Measurements from ENCODE around the gene C5orf58. TPM values are rescaled to one million over a fixed set of nuclear protein-coding genes. Genes with fewer than 3 reads are reported as not detected.
"Not testable (repeated sequence)": the region's sequence is repeated elsewhere in the genome, so short reads cannot be mapped to it uniquely, and the experiment has no call there.

C5orf58 gene
- total and polyA plus RNA-seq, 10 of the 15 experiments (the other 5 are each of a cell fraction or from before 2014, with no cell fraction given) = 0.13 to 0.27 (median 0.26) TPM; not detected in 7

- ATAC-seq (no peak), FAIRE-seq (no peak), DNase-seq (ENCODE audit: low read depth, low spot score) (no peak)
- CTCF ChIA-PET = interaction anchor here (0.9 to 5.0 kb wide), 7 partner anchors 12 to 395 kb away, joined by 3 to 38 read pairs (median 4); no protein-coding TSS in a partner anchor
- H3K4me1 ChIP-seq (ENCODE audit: control insufficient read depth, insufficient read depth, low read length) = no peaks in the 10 kb centered on the region
- no peaks in the 10 kb centered on the region for H3K27me3 ChIP-seq (replicated peaks in 1 of 2; ENCODE audit: control insufficient read depth in 2 of 2, insufficient read depth in 2 of 2, low read length in 1 of 2)
- in situ Hi-C loops (cut with MboI) (no loop called here), intact Hi-C loops (cut with micrococcal nuclease; ENCODE audit: unreplicated experiment) (no loop called here)
- 73% methylated on average over 1 of the region's 1 CpG for WGBS (ENCODE audit: insufficient coverage, insufficient replicate concordance, low lambda C conversion rate, missing lambda C conversion rate)
- no peaks in the 10 kb centered on the region for H4K20me1 ChIP-seq (ENCODE audit: control insufficient read depth, insufficient read depth)
- no peaks in the 10 kb centered on the region for H3K79me2 ChIP-seq (ENCODE audit: control insufficient read depth, insufficient read depth, low read length)
- H3K9me3 ChIP-seq (replicated peaks; ENCODE audit: control insufficient read depth, insufficient read depth, low read length) = no peaks in the 10 kb centered on the region
- H3K4me3 ChIP-seq = no peak overlapping the region
- H3K27ac ChIP-seq (ENCODE audit: control insufficient read depth, insufficient read depth) = no peak overlapping the region
- H3K36me3 ChIP-seq (ENCODE audit: control insufficient read depth in 2 of 2, insufficient read depth in 2 of 2, low read length in 1 of 2) = no peaks in the 10 kb centered on the region
- no peak overlapping the region for H3K9ac ChIP-seq (ENCODE audit: control insufficient read depth, insufficient read depth, low read length)
- TF ChIP-seq ATF7 (IDR thresholded peaks at IDR 0.05; ENCODE audit: low read depth) (no peak), CBX3 (IDR thresholded peaks at IDR 0.05; ENCODE audit: borderline replicate concordance, low read depth) (no peak), RELA (IDR thresholded peaks at IDR 0.05; ENCODE audit: borderline replicate concordance, partially characterized antibody) (no peak), CTCF (IDR thresholded peaks at IDR 0.05 in 2 of 3, conservative IDR thresholded peaks at IDR 0.05 in 1 of 3; ENCODE audit: control insufficient read depth in 2 of 3, extremely low read depth in 1 of 3, insufficient read depth in 1 of 3, low read depth in 3 of 3, low read length in 3 of 3) (no peak), SRF (IDR thresholded peaks at IDR 0.05; ENCODE audit: low read depth in 2 of 2, low read length in 2 of 2) (no peak), EGR1 (IDR thresholded peaks at IDR 0.05; ENCODE audit: borderline replicate concordance in 1 of 2, low read depth in 2 of 2, low read length in 2 of 2) (no peak)
- POLR2A ChIA-PET = interaction anchor here (0.6 kb wide), 1 partner anchor 531 kb away, joined by 3 read pairs; no protein-coding TSS in a partner anchor
- H2AFZ ChIP-seq (ENCODE audit: control insufficient read depth, low read depth, low read length) = no peak overlapping the region
- SMC1A ChIA-PET (ENCODE audit: uncharacterized antibody, unreplicated experiment) = interaction anchor here (0.6 to 2.8 kb wide), 10 partner anchors 8 to 1661 kb away, joined by 3 to 8 read pairs (median 3); no protein-coding TSS in a partner anchor
- H3K4me2 ChIP-seq (ENCODE audit: control insufficient read depth, insufficient read depth) = no peak overlapping the region
- RAD21 ChIA-PET (ENCODE audit: unreplicated experiment) = interaction anchor here (0.9 to 1.3 kb wide), 3 partner anchors 12 to 101 kb away, joined by 3 to 4 read pairs (median 3); no protein-coding TSS in a partner anchor
- no TSS peak for BruUV-seq (replicated peaks)
Observed at GRCh38 chr5:170238456-170239196, 5.8 kb downstream of the C5orf58 start.

GRCh38 chr5:170245436-170245835, 12.7 kb downstream of the C5orf58 start:
- BruUV-seq (replicated peaks); SMC1A ChIA-PET (ENCODE audit: uncharacterized antibody, unreplicated experiment); H4K20me1 ChIP-seq (ENCODE audit: control insufficient read depth, insufficient read depth); H2AFZ ChIP-seq (ENCODE audit: control insufficient read depth, low read depth, low read length); intact Hi-C loops (cut with micrococcal nuclease; ENCODE audit: unreplicated experiment); POLR2A ChIA-PET; H3K9ac ChIP-seq (ENCODE audit: control insufficient read depth, insufficient read depth, low read length); H3K27me3 ChIP-seq (replicated peaks in 1 of 2; ENCODE audit: control insufficient read depth in 2 of 2, insufficient read depth in 2 of 2, low read length in 1 of 2); H3K4me2 ChIP-seq (ENCODE audit: control insufficient read depth, insufficient read depth); in situ Hi-C loops (cut with MboI); H3K79me2 ChIP-seq (ENCODE audit: control insufficient read depth, insufficient read depth, low read length); DNase-seq (ENCODE audit: low read depth, low spot score); FAIRE-seq; RAD21 ChIA-PET (ENCODE audit: unreplicated experiment); H3K4me3 ChIP-seq; H3K27ac ChIP-seq (ENCODE audit: control insufficient read depth, insufficient read depth); ATAC-seq; H3K9me3 ChIP-seq (replicated peaks; ENCODE audit: control insufficient read depth, insufficient read depth, low read length); H3K4me1 ChIP-seq (ENCODE audit: control insufficient read depth, insufficient read depth, low read length): not testable (repeated sequence)
- H3K36me3 ChIP-seq (ENCODE audit: control insufficient read depth in 2 of 2, insufficient read depth in 2 of 2, low read length in 1 of 2) = peaks cover 5 to 11% of the 10 kb centered on the region in 2 experiments
- WGBS (ENCODE audit: insufficient coverage, insufficient replicate concordance, low lambda C conversion rate, missing lambda C conversion rate) = 94% methylated on average over 18 of the region's 23 CpGs
- CTCF ChIA-PET = interaction anchor here (2.4 kb wide), 2 partner anchors 21 to 94 kb away, joined by 9 to 15 read pairs; no protein-coding TSS in a partner anchor

All from GM12878 (cell line).